ENCODE results near the gene DNMBP. TPM values are rescaled to one million over a fixed set of nuclear protein-coding genes. Genes with fewer than 3 reads are reported as not detected.

Gene DNMBP
- total RNA-seq, 1 experiment from 2014 or later: 31.9 TPM

DNA sequence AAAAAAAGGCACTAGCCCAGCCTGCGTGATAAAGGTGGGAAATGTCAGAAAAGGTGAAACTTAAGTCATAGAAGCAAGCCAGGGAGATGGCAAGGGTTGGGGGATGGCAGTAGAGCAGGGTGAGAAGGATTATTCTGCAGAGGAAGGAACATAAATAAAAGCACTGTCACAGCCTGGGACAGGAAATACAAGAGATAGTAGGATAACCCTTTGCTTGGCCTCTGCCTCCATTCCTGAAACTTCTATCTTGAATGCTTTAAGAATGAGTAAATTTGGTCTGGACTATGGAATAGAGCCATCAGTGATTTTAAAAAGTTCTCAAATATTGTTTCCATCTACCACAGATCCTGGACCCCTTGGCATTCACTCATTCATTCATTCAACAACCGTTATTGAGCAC is 177.3 kb downstream of the DNMBP start:
- no peak for DNase-seq (ENCODE audit: low read depth)

DNA sequence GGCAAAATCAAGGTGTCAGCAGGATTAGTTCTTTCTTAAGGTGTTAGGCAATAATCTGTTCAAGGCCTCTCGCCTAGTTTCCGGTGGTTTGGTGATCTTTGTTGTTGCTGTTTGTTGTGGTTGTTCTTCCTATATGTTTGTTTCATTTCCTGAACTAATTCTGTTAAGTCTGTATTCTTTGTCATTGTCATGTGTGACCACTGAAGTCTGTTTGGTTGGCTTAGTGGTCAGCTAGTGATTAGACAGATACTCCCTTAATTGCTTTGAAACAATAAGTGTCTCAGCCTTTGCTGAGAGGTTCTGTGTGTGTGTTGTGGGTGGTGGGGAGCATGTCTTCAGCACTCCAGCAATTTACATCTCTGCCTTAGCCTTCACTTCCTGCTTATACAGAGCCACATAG is 181.3 kb downstream of the DNMBP start:
- no peak for DNase-seq (ENCODE audit: low read depth)

DNA sequence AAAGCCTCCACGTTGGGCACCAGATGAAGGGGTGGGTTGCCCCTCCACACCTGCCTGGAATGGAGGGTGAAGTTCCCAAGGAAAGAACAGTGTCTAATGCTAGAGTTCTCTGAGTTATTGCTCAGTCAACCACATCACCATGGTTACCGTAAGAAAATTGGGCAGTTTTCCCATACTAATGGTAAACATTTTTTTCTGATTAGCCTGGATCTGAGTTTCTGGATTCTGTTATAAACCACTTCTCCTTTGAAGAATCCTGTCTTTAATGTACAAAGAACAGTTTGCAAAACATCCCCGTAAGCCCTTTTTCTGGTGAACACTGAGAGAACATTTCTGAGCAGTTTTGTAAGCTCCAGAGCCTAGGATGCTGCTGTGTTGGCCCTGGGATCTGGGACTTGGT is 181.8 kb downstream of the DNMBP start:
- DNase-seq (ENCODE audit: low read depth): no peak

Other genes with a start within 250 kb of the DNMBP start
- 0.80 and 0.90 TPM in 2 replicates for gene ABCC2, start 227.3 kb downstream of the DNMBP start, total RNA-seq (2014; rRNA removed; shearing (Covaris generic))
- gene CPN1, start 71.9 kb upstream of the DNMBP start, total RNA-seq (2014; rRNA removed; shearing (Covaris generic)): not detected in 2 replicates
- gene ERLIN1, start 176.1 kb upstream of the DNMBP start, total RNA-seq (2014; rRNA removed; shearing (Covaris generic)): 56.7 and 75.2 TPM in 2 replicates
- gene CHUK, start 219.6 kb upstream of the DNMBP start, total RNA-seq (2014; rRNA removed; shearing (Covaris generic)): 30.9 and 32.9 TPM in 2 replicates

Measured in HT1080 (cell line).